ENCODE results near the gene CAMK2B. TPM values are rescaled to one million over a fixed set of nuclear protein-coding genes. Genes with fewer than 3 reads are reported as not detected.

CAMK2B gene
- total RNA-seq, 1 experiment from 2014 or later: 2.0 TPM

DNA sequence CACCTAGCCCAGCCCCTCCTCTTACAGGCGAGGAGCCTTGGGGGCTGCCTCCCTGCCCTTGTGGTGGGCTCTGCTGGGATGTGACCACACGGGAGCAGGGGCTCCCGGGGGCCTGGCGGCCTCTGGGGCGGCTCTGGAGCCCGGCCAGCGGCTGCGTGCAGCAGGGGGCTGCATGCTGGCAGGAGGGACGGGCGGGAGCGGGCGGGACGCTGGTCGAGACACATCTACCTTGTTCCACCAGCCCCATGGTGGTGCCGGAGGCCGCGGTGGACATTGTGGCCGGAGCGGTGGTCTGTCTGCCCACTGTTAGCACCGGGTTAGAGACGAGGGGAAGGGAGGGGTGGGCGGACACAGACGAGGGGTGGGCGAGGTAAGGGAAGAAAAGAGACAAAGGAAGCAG, 86.0 kb downstream of the CAMK2B start:
- Histone ChIP-seq H3K9me3 (no peaks in the 10 kb centered on the region), H3K4me3 (no peak overlapping the region), H3K27me3 (no peaks in the 10 kb centered on the region), H3K36me3 (no peaks in the 10 kb centered on the region)
- DNase-seq: no peak

DNA sequence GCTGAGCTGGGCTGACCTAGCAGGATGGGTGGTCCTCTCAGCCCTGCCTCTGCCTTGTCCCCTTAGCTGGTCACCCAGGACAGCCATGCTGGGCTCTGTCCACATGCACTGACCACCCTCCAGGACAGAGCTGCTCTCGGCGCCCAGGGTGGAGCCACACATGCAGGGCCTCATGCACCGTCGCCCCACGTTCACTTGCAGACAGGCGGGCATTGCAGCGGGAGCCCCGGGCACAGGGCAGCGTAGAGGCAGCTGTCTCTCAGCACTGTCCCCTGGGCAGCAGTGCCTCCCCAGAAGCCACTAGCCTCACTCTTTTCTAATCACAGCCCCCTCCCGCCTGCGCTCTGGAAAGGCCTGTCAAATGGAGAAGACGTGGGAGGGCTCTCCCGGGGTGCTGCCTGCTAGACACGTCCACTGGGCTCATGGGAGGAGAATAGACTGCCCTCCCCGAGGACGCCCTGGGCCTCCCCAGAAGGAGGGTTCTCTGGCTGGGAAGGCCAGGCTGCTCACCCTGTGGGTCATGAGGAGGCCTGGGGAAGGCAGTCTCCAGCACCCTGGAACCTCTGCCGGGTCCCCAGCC, 87.2 kb downstream of the CAMK2B start:
- H3K4me3 ChIP-seq: no peak overlapping the region
- no peaks in the 10 kb centered on the region for H3K27me3 ChIP-seq
- H3K36me3 ChIP-seq: no peaks in the 10 kb centered on the region
- no peaks in the 10 kb centered on the region for H3K9me3 ChIP-seq
- DNase-seq: no peak

- no peak for DNase-seq
- Histone ChIP-seq H3K27me3 (no peaks in the 10 kb centered on the region), H3K9me3 (no peaks in the 10 kb centered on the region), H3K36me3 (no peaks in the 10 kb centered on the region), H3K4me3 (no peak overlapping the region)
Observed at GRCh38 chr7:44237696-44238095, 87.7 kb downstream of the CAMK2B start.

GRCh38 chr7:44236333-44236728, 89.1 kb downstream of the CAMK2B start:
- Histone ChIP-seq H3K9me3 (no peaks in the 10 kb centered on the region), H3K27me3 (no peaks in the 10 kb centered on the region), H3K36me3 (no peaks in the 10 kb centered on the region), H3K4me3 (no peak overlapping the region)
- DNase-seq: no peak

GRCh38 chr7:44235582-44236332, 89.6 kb downstream of the CAMK2B start:
- H3K27me3 ChIP-seq: no peaks in the 10 kb centered on the region
- no peak for DNase-seq
- no peak overlapping the region for H3K4me3 ChIP-seq
- no peaks in the 10 kb centered on the region for H3K9me3 ChIP-seq
- no peaks in the 10 kb centered on the region for H3K36me3 ChIP-seq

DNA sequence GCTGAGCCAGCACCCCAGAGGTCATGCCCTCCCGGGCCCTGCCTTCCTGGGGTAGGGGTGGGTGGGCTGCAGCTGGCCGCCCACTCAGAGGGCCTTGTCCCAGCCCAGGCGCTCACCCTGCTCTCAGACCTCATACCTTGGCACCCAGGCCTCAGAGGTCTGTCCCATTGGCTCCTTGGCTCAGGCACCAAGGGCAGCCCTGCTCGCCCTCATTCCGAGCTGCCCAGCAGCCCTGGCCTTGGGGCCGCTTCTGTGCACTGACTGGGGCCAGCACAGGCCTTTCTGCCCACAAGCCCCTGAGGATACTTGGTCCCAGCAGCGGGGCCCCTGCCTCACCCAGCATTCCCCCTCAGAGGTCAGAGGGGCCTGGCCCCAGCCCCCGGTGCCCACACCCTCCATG, 90.3 kb downstream of the CAMK2B start:
- Histone ChIP-seq H3K9me3 (no peaks in the 10 kb centered on the region), H3K36me3 (no peaks in the 10 kb centered on the region), H3K4me3 (no peak overlapping the region), H3K27me3 (no peaks in the 10 kb centered on the region)
- DNase-seq: no peak

DNA sequence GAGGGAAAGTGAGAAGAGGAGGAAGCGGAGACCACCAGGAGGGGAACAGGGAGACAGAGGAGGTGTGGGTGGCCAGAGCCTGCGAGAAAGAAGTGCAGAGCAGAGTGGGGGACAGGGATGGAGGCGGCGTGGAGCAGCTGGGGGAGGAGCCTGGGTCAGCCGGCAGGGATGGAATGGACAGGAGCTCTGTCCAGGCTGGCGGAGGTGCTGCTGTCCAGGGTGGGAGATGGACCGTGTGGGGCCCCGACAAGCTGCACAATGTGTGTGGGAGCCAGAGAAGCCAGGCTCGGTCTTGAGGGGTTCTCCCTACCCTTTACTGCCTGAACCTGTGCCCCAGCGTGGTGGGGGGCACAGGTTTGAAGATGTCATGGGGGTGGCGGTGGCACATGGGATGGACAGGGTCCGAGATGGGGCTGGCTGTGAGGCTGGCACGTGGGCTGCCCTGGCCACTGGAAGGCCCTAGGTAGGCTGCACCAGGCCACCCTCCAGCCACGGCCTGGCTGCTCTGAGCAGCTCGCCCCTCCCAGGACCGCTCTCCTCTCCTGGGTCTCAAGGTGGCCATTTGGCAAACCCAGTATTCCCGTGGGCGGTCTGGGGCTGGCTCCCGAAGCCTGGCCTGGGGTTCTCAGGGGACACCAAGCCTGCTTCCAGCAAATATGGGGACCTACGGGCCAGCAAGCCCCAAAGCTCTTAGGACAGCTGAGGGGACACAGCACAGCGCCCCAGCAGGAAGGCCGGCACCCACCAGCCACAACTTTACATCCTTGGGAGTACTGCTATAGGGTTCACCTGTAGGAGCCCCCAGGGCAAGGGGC, 92.3 kb downstream of the CAMK2B start:
- Histone ChIP-seq H3K36me3 (no peaks in the 10 kb centered on the region), H3K9me3 (no peaks in the 10 kb centered on the region), H3K4me3 (no peak overlapping the region), H3K27me3 (no peaks in the 10 kb centered on the region)
- no peak for DNase-seq

DNA sequence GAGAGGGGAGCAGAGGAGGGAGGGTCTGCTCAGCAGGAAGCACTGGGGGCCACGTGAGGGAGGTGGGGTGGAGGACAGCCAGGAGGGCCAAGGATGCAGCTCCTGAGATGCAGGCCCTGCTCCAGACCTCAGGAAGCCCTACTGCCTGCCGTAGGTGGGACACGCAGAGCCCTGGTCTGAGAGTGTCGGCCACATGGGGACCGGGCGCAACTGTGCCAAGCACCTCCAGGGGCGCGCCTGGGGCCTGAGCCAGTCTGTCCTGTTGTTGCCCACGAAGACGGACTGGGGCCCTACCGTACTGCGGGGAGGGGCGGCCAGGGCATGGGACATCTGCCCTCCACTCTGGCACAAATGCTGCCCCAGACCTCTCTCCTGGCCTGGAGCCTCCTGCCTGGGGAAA, 93.0 kb downstream of the CAMK2B start:
- H3K36me3 ChIP-seq: no peaks in the 10 kb centered on the region
- no peaks in the 10 kb centered on the region for H3K27me3 ChIP-seq
- H3K4me3 ChIP-seq: no peak overlapping the region
- H3K9me3 ChIP-seq: no peaks in the 10 kb centered on the region
- no peak for DNase-seq

- H3K9me3 ChIP-seq: no peaks in the 10 kb centered on the region
- no peaks in the 10 kb centered on the region for H3K36me3 ChIP-seq
- DNase-seq: no peak
- no peaks in the 10 kb centered on the region for H3K27me3 ChIP-seq
- no peak overlapping the region for H3K4me3 ChIP-seq
Observed at GRCh38 chr7:44231088-44231487, 94.3 kb downstream of the CAMK2B start.

DNA sequence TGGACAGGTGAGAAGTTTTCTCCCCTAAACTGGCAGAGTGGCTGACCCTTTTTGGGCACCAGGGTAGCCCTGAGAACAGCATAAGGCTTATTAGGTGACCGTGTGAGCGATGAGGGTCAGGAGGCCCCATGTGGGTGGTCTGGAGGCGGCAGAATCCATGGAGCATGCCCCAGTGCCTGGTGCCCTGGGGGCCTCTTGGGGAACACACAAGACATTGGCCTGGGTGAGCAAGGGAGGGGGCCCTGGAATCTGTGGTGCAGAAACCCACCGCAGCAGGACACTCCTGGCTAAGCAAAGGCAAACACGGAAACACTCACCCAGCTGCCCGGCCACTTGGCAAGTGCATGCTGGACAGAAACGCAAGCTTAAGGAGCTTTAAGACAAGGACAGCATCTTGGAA, 95.1 kb downstream of the CAMK2B start:
- no peaks in the 10 kb centered on the region for H3K27me3 ChIP-seq
- DNase-seq: no peak
- no peak overlapping the region for H3K4me3 ChIP-seq
- H3K36me3 ChIP-seq: no peaks in the 10 kb centered on the region
- H3K9me3 ChIP-seq: no peaks in the 10 kb centered on the region

DNA sequence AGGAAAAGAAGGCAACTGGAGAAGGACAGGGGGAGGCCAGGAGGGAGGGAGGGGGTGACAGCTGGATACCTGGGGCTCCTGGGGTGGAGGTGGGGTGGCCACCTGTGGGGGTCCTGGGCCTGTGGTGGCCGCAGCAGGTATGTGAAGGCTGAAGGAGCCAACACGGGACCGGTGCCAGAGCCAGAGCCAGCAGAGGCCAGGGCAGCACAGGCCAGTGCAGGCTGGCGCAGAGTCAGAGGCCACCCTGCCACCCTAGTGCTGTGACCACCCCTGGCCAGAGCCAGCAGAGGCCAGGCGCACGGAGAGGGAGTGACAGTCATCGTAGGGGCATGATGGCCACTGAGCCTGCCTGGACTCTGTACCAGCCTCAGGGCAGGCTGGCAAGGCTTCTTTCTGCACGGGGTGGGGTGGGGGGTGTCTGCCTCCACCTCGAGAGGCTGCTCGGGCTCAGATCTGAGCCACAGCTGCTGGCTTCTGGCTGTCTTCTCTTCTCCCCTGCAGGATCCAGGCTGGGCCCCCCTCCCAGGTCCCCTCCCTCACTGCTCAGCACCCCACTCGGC, 95.8 kb downstream of the CAMK2B start:
- H3K4me3 ChIP-seq: no peak overlapping the region
- DNase-seq: no peak
- H3K36me3 ChIP-seq: no peaks in the 10 kb centered on the region
- H3K9me3 ChIP-seq: no peaks in the 10 kb centered on the region
- no peaks in the 10 kb centered on the region for H3K27me3 ChIP-seq

DNA sequence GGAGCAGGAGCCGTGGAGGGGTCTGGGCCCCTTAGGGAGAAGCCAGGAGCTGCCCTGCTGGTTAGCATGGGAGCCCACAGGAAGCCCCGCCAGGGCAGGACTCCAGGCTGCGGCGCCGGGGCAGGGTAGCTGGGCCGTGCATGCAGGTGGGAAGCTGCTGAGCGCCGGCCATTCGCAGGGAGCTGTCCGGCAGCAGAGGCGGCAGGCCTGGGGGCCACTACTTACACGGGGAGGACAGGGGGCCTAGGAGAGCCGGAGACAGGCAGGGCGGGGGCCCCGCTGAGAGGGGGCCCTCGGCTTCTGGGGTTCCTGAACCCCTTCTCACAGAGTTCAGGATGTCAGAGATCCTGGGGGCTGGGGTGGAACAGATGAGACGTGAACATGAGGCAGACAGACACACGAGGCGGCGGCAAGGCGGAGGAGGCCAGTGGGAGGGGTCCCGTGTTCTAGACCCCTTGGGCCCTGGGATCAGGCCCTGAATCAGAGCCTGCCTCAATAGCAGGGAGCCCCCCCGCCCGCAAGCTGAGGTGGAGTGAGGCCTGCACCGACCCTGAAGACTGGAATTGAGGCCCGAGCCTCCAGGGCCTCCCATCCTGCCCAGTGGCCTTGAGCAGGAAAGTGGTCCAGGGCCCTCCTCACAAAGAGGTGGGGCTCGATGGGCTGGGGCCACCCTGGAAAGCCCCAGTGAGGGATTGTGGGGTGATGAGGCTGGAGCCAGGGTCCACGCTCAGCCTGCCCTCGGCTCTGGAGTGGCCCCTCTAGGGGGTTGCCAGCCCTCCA, 96.6 kb downstream of the CAMK2B start:
- no peaks in the 10 kb centered on the region for H3K36me3 ChIP-seq
- no peaks in the 10 kb centered on the region for H3K27me3 ChIP-seq
- H3K9me3 ChIP-seq: no peaks in the 10 kb centered on the region
- no peak for DNase-seq
- H3K4me3 ChIP-seq: no peak overlapping the region

DNA sequence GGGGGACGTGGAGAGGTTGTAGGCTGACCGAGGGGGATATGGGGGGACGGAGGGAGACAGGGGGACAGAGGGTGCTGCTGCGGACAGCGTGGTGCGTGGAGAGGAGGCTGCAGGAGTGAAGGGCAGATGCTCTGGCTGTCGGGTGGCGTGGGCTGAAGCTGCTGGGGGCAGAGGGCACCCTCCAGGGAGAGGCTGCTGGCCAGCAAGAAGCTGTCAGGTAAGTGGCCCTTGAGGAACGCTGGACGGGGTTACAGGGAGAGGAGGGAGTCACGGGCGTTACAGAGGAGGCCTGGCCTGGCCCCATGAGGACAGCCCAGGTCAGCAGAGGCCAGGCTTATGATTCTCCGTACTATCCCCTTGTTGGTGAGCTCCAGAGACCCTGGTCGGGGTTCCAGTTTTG, 97.5 kb downstream of the CAMK2B start:
- Histone ChIP-seq H3K4me3 (no peak overlapping the region), H3K27me3 (no peaks in the 10 kb centered on the region), H3K9me3 (no peaks in the 10 kb centered on the region), H3K36me3 (no peaks in the 10 kb centered on the region)
- DNase-seq: no peak

DNA sequence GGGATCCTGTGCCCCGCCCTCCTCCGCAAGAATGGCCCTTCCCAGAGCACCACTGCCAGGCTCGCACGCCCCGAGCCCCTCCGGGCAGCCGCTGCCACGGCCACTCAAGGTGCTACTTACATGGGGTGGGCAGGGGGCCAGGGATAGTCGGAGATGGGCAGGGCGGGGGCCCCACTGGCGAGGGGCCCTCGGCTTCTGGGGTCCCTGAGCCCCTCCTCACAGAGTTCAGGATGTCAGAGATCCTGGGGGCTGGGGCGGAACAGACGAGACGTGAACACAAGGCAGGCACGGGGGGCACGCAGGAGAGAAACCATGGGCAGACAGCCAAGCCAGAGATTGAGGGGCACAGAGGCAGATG, 99.0 kb downstream of the CAMK2B start:
- no peak for DNase-seq
- Histone ChIP-seq H3K27me3 (no peaks in the 10 kb centered on the region), H3K4me3 (no peak overlapping the region), H3K36me3 (no peaks in the 10 kb centered on the region), H3K9me3 (no peaks in the 10 kb centered on the region)

GRCh38 chr7:44225566-44226395, 99.6 kb downstream of the CAMK2B start:
- Histone ChIP-seq H3K4me3 (no peak overlapping the region), H3K9me3 (no peaks in the 10 kb centered on the region), H3K36me3 (no peaks in the 10 kb centered on the region), H3K27me3 (no peaks in the 10 kb centered on the region)
- DNase-seq: no peak

GRCh38 chr7:44224974-44225565, 100.3 kb downstream of the CAMK2B start:
- Histone ChIP-seq H3K36me3 (no peaks in the 10 kb centered on the region), H3K4me3 (no peak overlapping the region), H3K27me3 (no peaks in the 10 kb centered on the region), H3K9me3 (no peaks in the 10 kb centered on the region)
- DNase-seq: no peak

Data from MG63 (cell line).